IMR-90 (cell line): Measurements from ENCODE around the gene C1orf87. TPM values are rescaled to one million over a fixed set of nuclear protein-coding genes. Genes with fewer than 3 reads are reported as not detected.

Experiments used
- ATAC-seq: fragments of 200-7000 bp; cut with Tn5 transposase; 2 replicates; pipeline ENCODE4 v1.9.1; 2020; ENCODE audit warnings: low read depth, mild to moderate bottlenecking, moderate library complexity
- BruUV-seq: library from RNA; stranded (reverse); fragments of 400-500 nt; replicated peaks from 2 replicates; lab custom pipeline; 2021; lab: Mats Ljungman, UMichigan
- CTCF ChIA-PET: fragments of 300-600 bp; formaldehyde crosslinking; extraction: SDS; loops from one replicate; lab custom pipeline; 2021; ENCODE audit warnings: antibody characterized with exemption; lab: Yijun Ruan, JAX
- POLR2A ChIA-PET: fragments of 300-600 bp; sonication (Branson Sonifier 250); formaldehyde crosslinking; loops from one replicate; lab custom pipeline; 2022; ENCODE audit warnings: antibody characterized with exemption; ENCODE audit not compliant: unreplicated experiment; lab: Charles Lee
- DNase-seq: peaks from one replicate; pipeline ENCODE4 v3.0.0; 2013
- H2AFZ ChIP-seq: replicated peaks from 2 replicates; pipeline ENCODE3; 2013; ENCODE audit warnings: low read length, mild to moderate bottlenecking; ENCODE audit not compliant: poor library complexity
- H2AK5ac ChIP-seq: 2 replicates; pipeline ENCODE4 v1.6.1; 2013; ENCODE audit warnings: low read depth, low read length, inconsistent platforms
- H2AK9ac ChIP-seq: replicated peaks from 2 replicates; pipeline ENCODE3; 2013; ENCODE audit warnings: mild to moderate bottlenecking, low read depth, low read length, moderate library complexity; ENCODE audit not compliant: poor library complexity
- H2BK120ac ChIP-seq: 2 replicates; pipeline ENCODE4 v1.6.1; 2013; ENCODE audit warnings: low read depth, low read length, inconsistent platforms
- H2BK15ac ChIP-seq: 3 replicates; pipeline ENCODE4 v1.6.1; 2013; ENCODE audit warnings: low read depth, low read length, inconsistent platforms
- H2BK20ac ChIP-seq: 2 replicates; pipeline ENCODE4 v1.6.1; 2013; ENCODE audit warnings: low read depth, mild to moderate bottlenecking, inconsistent platforms, low read length, moderate library complexity
- H2BK5ac ChIP-seq: 2 replicates; pipeline ENCODE4 v1.6.1; 2013; ENCODE audit warnings: mild to moderate bottlenecking, low read depth, low read length, inconsistent platforms; ENCODE audit not compliant: poor library complexity, severe bottlenecking
- H3K14ac ChIP-seq: replicated peaks from 2 replicates; pipeline ENCODE4 v1.6.1; 2013; ENCODE audit warnings: low read depth, low read length, inconsistent platforms
- H3K18ac ChIP-seq: 2 replicates; pipeline ENCODE4 v1.6.1; 2013; ENCODE audit warnings: low read depth, low read length, control low read depth
- H3K23ac ChIP-seq: 2 replicates; pipeline ENCODE4 v1.6.1; 2013; ENCODE audit warnings: low read depth, low read length, inconsistent platforms
- H3K27ac ChIP-seq: 2 replicates; pipeline ENCODE4 v1.5.1; 2013; ENCODE audit warnings: mild to moderate bottlenecking, control low read depth, low read length; ENCODE audit not compliant: insufficient read depth
- H3K27me3 ChIP-seq: 2 replicates; pipeline ENCODE4 v1.6.1; 2013; ENCODE audit warnings: low read length; ENCODE audit not compliant: control insufficient read depth, insufficient read depth
- H3K36me3 ChIP-seq: 2 replicates; pipeline ENCODE4 v1.6.1; 2013; ENCODE audit warnings: low read length, mixed read lengths; ENCODE audit not compliant: control insufficient read depth, insufficient read depth
- H3K4ac ChIP-seq: 2 replicates; pipeline ENCODE4 v1.6.1; 2013; ENCODE audit warnings: low read depth, low read length, inconsistent platforms
- H3K4me1 ChIP-seq: 2 replicates; pipeline ENCODE4 v1.6.1; 2013; ENCODE audit warnings: low read length, mixed read lengths; ENCODE audit not compliant: control insufficient read depth, insufficient read depth
- H3K4me2 ChIP-seq: 2 replicates; pipeline ENCODE4 v1.6.1; 2013; ENCODE audit warnings: low read depth, mild to moderate bottlenecking, control low read depth, low read length, moderate library complexity
- H3K4me3 ChIP-seq: 2 replicates; pipeline ENCODE4 v1.5.1; 2013; ENCODE audit warnings: low read depth, mild to moderate bottlenecking, control low read depth, low read length, moderate library complexity; ENCODE audit not compliant: insufficient read depth
- H3K56ac ChIP-seq: 2 replicates; pipeline ENCODE4 v1.6.1; 2013; ENCODE audit warnings: low read length, inconsistent platforms; ENCODE audit not compliant: insufficient read depth; ENCODE audit errors: extremely low read depth
- H3K79me1 ChIP-seq, 2 experiments: 2 replicates each; pipeline ENCODE4 v1.6.1; 2013; ENCODE audit warnings: low read length in 2 of 2, inconsistent platforms in 1 of 2, low read depth in 1 of 2
- H3K9ac ChIP-seq: 2 replicates; pipeline ENCODE4 v1.6.1; 2013; ENCODE audit warnings: low read depth, low read length, control low read depth
- H3K9me1 ChIP-seq: 2 replicates; pipeline ENCODE4 v1.6.1; 2013; ENCODE audit warnings: low read length, inconsistent platforms; ENCODE audit not compliant: insufficient read depth
- H3K9me3 ChIP-seq: 2 replicates; pipeline ENCODE4 v1.6.1; 2013; ENCODE audit warnings: low read length; ENCODE audit not compliant: control insufficient read depth, insufficient read depth
- H4K20me1 ChIP-seq: 2 replicates; pipeline ENCODE4 v1.6.1; 2013; ENCODE audit warnings: low read length, inconsistent platforms; ENCODE audit not compliant: insufficient read depth
- H4K5ac ChIP-seq: 2 replicates; pipeline ENCODE4 v1.6.1; 2013; ENCODE audit warnings: mild to moderate bottlenecking, low read depth, low read length, control low read depth
- H4K8ac ChIP-seq, 2 experiments: 2 replicates each; pipeline ENCODE4 v1.6.1; 2013; ENCODE audit warnings: low read depth in 2 of 2, low read length in 2 of 2, control low read depth in 1 of 2, inconsistent platforms in 1 of 2
- H4K91ac ChIP-seq: 2 replicates; pipeline ENCODE4 v1.6.1; 2013; ENCODE audit warnings: low read depth, low read length, inconsistent platforms; ENCODE audit not compliant: insufficient read depth
- BHLHE40 ChIP-seq: fragments of 150-350 bp; IDR thresholded peaks from 2 replicates; pipeline ENCODE4 v1.6.1; 2016; ENCODE audit warnings: mild to moderate bottlenecking, low read depth, low read length
- MAFK ChIP-seq: IDR thresholded peaks from 2 replicates; pipeline ENCODE4 v1.6.1; 2012; ENCODE audit warnings: low read depth, low read length, improper control_type of control experiment
- MAZ ChIP-seq: IDR thresholded peaks from 2 replicates; pipeline ENCODE4 v1.6.1; 2012; ENCODE audit warnings: low read depth, mild to moderate bottlenecking, low read length, improper control_type of control experiment, moderate library complexity, borderline replicate concordance
- NFE2L2 ChIP-seq: fragments of 150-350 bp; IDR thresholded peaks from 2 replicates; pipeline ENCODE4 v1.6.1; 2016; ENCODE audit warnings: low read depth, mild to moderate bottlenecking, low read length
- POLR2A ChIP-seq: IDR thresholded peaks from 2 replicates; pipeline ENCODE4 v1.6.1; 2012; ENCODE audit warnings: mild to moderate bottlenecking, low read depth, low read length
- RAD21 ChIP-seq: IDR thresholded peaks from 2 replicates; pipeline ENCODE4 v1.6.1; 2012; ENCODE audit warnings: low read length, improper control_type of control experiment
- RCOR1 ChIP-seq: IDR thresholded peaks from 2 replicates; pipeline ENCODE4 v1.6.1; 2012; ENCODE audit warnings: mild to moderate bottlenecking, low read length, improper control_type of control experiment; ENCODE audit not compliant: insufficient replicate concordance
- RFX5 ChIP-seq: IDR thresholded peaks from 2 replicates; pipeline ENCODE4 v1.8.0; 2012; ENCODE audit warnings: low read depth, mild to moderate bottlenecking, low read length, moderate library complexity
- SMC3 ChIP-seq: fragments of 150-350 bp; IDR thresholded peaks from 2 replicates; pipeline ENCODE4 v1.6.1; 2016; ENCODE audit warnings: low read depth, mild to moderate bottlenecking, antibody characterized with exemption, low read length, moderate library complexity
- dilution Hi-C: fragments of 300-500 bp; cut with HindIII; formaldehyde crosslinking; loops from one replicate; pipeline ENCODE4 v1.14.3; 2018; ENCODE audit warnings: low sequenced_read_pairs; ENCODE audit not compliant: unreplicated experiment
- in situ Hi-C: fragments of 300-500 bp; cut with MboI; formaldehyde crosslinking; loops from 3 replicates; pipeline ENCODE4 v1.14.3; 2019; ENCODE audit warnings: low sequenced_read_pairs, inconsistent platforms, mixed read lengths
- intact Hi-C: fragments of 100-400 bp; cut with micrococcal nuclease; formaldehyde crosslinking; loops from 2 replicates; pipeline ENCODE4 v1.10.0; 2022
- polyA plus RNA-seq, 3 experiments: library from polyadenylated mRNA; depleted of rRNA; stranded (reverse); fragments of >200 nt; gene quantifications; 2 replicates each; pipeline ENCODE4 v1.2.3, GENCODE V29; 2012; ENCODE audit warnings: low replicate concordance in 1 of 3
- total RNA-seq: library from RNA; depleted of rRNA; stranded (reverse); fragments of >200 nt; gene quantifications from 2 replicates; pipeline ENCODE4 v1.2.3, GENCODE V29; 2012
- TF ChIP-seq, protein P1 (sequence below): fragments of 150-350 bp; IDR thresholded peaks from 2 replicates; pipeline ENCODE4 v1.6.1; 2016; ENCODE audit warnings: low read depth, mild to moderate bottlenecking, low read length, moderate library complexity, borderline replicate concordance

Gene C1orf87
- total and polyA plus RNA-seq, 2 of the 4 experiments (the other 2 are of a cell fraction): not detected

DNA sequence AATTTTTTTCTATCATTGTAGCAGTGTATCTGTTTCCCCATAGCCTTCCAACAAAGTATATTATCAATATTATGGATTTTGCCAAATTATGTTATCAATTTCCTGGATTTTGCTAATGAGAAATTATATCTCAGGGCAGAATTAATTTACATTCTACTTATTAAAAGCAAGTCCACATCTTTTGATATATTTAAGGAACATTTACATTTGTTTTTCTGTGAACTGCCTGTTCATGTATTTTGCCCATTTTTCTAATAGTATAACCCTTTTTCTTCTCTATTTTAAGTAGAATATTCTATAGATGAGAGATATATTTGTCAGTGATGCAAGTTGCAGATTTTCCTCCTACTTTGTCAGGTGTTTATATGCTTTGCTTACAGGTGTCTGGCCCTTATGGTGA, 24.4 kb downstream of the C1orf87 start:
- Histone ChIP-seq H2AK9ac (no peak overlapping the region), H2AK5ac (no peak overlapping the region), H3K18ac (no peak overlapping the region), H3K4ac (no peak overlapping the region), H3K4me2 (no peak overlapping the region), H4K20me1 (no peaks in the 10 kb centered on the region), H2BK5ac (no peak overlapping the region), H3K79me1 (no peaks in the 10 kb centered on the region), H3K14ac (no peak overlapping the region), H3K4me3 (no peak overlapping the region), H2AFZ (no peak overlapping the region), H2BK15ac (no peak overlapping the region), H3K27ac (no peak overlapping the region), H4K8ac (no peak overlapping the region), H3K23ac (no peak overlapping the region), H3K36me3 (no peaks in the 10 kb centered on the region), H4K91ac (no peak overlapping the region), H2BK120ac (no peak overlapping the region), H3K4me1 (no peaks in the 10 kb centered on the region), H4K5ac (no peak overlapping the region), H3K9ac (no peak overlapping the region), H3K9me1 (no peaks in the 10 kb centered on the region), H3K27me3 (no peaks in the 10 kb centered on the region), H2BK20ac (no peak overlapping the region), H3K56ac (no peak overlapping the region), H3K9me3 (no peaks in the 10 kb centered on the region)
- ChIA-PET CTCF (no interaction called here), POLR2A (no interaction called here)
- dilution Hi-C loops: no loop called here
- ATAC-seq (no peak), DNase-seq (no peak)
- no TSS peak for BruUV-seq
- intact Hi-C loops: no loop called here
- in situ Hi-C loops: no loop called here
- no peak for TF ChIP-seq RCOR1
- TF ChIP-seq RFX5: no peak
- no peak for TF ChIP-seq SMC3
- no peak for TF ChIP-seq BHLHE40
- TF ChIP-seq, protein P1, sequence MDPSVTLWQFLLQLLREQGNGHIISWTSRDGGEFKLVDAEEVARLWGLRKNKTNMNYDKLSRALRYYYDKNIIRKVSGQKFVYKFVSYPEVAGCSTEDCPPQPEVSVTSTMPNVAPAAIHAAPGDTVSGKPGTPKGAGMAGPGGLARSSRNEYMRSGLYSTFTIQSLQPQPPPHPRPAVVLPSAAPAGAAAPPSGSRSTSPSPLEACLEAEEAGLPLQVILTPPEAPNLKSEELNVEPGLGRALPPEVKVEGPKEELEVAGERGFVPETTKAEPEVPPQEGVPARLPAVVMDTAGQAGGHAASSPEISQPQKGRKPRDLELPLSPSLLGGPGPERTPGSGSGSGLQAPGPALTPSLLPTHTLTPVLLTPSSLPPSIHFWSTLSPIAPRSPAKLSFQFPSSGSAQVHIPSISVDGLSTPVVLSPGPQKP: no peak
- TF ChIP-seq RAD21: no peak
- no peak for TF ChIP-seq POLR2A
- TF ChIP-seq NFE2L2: no peak
- TF ChIP-seq MAFK: no peak
- no peak for TF ChIP-seq MAZ
